ENCODE measurements around the gene NOTCH2.

NOTCH2 gene

DNA sequence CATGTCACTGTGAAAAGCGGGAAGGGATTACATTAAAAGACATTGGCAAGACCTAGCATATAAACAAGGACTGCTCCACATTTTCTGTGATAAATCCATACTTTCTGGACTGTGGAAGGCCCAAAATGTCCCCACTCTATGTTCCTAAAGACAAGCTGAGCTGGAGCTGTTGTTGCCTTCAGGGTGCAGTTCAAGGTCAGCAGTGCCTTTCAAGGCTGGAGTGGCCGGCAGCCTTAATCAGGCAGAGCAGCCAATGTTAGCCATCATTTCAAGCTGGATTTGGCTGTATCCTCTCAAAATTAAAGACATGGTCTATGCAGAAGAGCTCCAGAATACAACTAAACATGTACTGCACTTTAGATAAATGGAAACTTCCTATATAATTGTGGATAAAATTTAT, 102.8 kb downstream of the NOTCH2 start:
- no peak overlapping the region for H3K4me3 ChIP-seq (ENCODE audit: severe bottlenecking)
- H3K27ac ChIP-seq (ENCODE audit: poor library complexity, severe bottlenecking) = no peak overlapping the region
- no peak for DNase-seq (ENCODE audit: low spot score)
- TF ChIP-seq, protein P1, sequence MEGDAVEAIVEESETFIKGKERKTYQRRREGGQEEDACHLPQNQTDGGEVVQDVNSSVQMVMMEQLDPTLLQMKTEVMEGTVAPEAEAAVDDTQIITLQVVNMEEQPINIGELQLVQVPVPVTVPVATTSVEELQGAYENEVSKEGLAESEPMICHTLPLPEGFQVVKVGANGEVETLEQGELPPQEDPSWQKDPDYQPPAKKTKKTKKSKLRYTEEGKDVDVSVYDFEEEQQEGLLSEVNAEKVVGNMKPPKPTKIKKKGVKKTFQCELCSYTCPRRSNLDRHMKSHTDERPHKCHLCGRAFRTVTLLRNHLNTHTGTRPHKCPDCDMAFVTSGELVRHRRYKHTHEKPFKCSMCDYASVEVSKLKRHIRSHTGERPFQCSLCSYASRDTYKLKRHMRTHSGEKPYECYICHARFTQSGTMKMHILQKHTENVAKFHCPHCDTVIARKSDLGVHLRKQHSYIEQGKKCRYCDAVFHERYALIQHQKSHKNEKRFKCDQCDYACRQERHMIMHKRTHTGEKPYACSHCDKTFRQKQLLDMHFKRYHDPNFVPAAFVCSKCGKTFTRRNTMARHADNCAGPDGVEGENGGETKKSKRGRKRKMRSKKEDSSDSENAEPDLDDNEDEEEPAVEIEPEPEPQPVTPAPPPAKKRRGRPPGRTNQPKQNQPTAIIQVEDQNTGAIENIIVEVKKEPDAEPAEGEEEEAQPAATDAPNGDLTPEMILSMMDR (IDR thresholded peaks at IDR 0.05; ENCODE audit: poor library complexity, severe bottlenecking) = no peak
- no peak for ATAC-seq (ENCODE audit: low read depth)
- no peaks in the 10 kb centered on the region for H3K9me3 ChIP-seq (ENCODE audit: severe bottlenecking)
- no peaks in the 10 kb centered on the region for H3K27me3 ChIP-seq (ENCODE audit: insufficient read depth, poor library complexity, severe bottlenecking)
- peaks cover 56% of the 10 kb centered on the region for H3K36me3 ChIP-seq (ENCODE audit: low read depth)
- H3K4me1 ChIP-seq (ENCODE audit: insufficient read depth, poor library complexity, severe bottlenecking) = no peaks in the 10 kb centered on the region

DNA sequence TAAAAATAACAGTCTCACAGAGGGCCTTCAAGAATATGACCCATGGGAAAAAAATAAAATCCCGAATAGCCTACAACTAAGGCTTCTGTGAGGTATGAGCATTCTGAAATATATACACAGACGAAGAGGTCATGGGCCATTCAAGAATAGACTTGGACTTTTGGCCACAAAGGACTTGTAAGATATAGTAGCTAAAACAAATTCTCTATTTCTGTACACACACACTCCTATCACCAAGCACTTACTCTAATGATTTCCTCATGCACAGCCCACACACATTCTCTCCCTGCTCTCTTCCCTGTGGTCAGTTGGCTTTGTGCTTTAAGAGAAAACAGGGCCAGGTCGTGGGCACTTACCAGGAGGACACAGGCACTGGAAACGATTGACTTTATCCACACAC, 103.4 kb downstream of the NOTCH2 start:
- ATAC-seq (ENCODE audit: low read depth) (no peak), DNase-seq (ENCODE audit: low spot score) (no peak)
- Histone ChIP-seq H3K4me1 (ENCODE audit: insufficient read depth, poor library complexity, severe bottlenecking) (no peaks in the 10 kb centered on the region), H3K27me3 (ENCODE audit: insufficient read depth, poor library complexity, severe bottlenecking) (no peaks in the 10 kb centered on the region), H3K27ac (ENCODE audit: poor library complexity, severe bottlenecking) (no peak overlapping the region), H3K9me3 (ENCODE audit: severe bottlenecking) (no peaks in the 10 kb centered on the region), H3K4me3 (ENCODE audit: severe bottlenecking) (no peak overlapping the region), H3K36me3 (ENCODE audit: low read depth) (peaks cover 56% of the 10 kb centered on the region)
- TF ChIP-seq, protein P1 (IDR thresholded peaks at IDR 0.05; ENCODE audit: poor library complexity, severe bottlenecking) = no peak

DNA sequence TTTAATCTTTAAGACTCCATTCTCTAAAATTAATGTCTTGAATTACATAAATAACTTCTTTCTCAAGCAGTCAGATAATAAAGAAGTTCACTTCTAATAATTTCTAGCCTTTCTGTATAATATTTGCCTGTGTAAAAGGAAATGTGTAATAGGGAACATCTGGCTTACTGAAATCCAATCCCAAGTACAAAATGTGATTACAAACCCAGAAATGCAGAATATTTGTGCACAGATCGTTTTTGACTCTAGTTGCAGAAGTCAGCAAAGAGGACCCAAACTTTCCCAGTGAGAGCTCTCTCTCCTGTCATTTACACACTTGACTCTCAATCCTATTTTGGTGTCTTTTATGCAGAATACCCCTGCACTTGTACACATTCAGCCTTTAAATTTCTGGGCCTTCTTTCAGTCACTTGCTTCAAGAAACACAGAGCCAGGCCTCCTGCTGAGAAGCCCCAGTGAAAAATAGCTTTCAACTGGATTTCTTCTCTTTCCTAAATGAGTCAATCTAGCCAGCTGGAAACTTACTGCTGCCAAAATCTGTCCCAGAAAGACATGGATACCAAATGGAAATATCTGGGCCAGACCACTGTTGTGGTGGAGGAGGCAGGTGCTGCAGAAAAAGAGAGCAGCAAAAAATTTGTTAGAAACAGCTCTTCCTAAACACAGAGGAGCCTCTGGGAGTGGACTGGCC, 104.6 kb downstream of the NOTCH2 start:
- Histone ChIP-seq H3K9me3 (ENCODE audit: severe bottlenecking) (no peaks in the 10 kb centered on the region), H3K36me3 (ENCODE audit: low read depth) (peaks cover 56% of the 10 kb centered on the region), H3K27me3 (ENCODE audit: insufficient read depth, poor library complexity, severe bottlenecking) (no peaks in the 10 kb centered on the region), H3K27ac (ENCODE audit: poor library complexity, severe bottlenecking) (no peak overlapping the region), H3K4me3 (ENCODE audit: severe bottlenecking) (no peak overlapping the region), H3K4me1 (ENCODE audit: insufficient read depth, poor library complexity, severe bottlenecking) (no peaks in the 10 kb centered on the region)
- TF ChIP-seq, protein P1 (IDR thresholded peaks at IDR 0.05; ENCODE audit: poor library complexity, severe bottlenecking) = no peak
- DNase-seq (ENCODE audit: low spot score) = no peak
- ATAC-seq (ENCODE audit: low read depth) = no peak

DNA sequence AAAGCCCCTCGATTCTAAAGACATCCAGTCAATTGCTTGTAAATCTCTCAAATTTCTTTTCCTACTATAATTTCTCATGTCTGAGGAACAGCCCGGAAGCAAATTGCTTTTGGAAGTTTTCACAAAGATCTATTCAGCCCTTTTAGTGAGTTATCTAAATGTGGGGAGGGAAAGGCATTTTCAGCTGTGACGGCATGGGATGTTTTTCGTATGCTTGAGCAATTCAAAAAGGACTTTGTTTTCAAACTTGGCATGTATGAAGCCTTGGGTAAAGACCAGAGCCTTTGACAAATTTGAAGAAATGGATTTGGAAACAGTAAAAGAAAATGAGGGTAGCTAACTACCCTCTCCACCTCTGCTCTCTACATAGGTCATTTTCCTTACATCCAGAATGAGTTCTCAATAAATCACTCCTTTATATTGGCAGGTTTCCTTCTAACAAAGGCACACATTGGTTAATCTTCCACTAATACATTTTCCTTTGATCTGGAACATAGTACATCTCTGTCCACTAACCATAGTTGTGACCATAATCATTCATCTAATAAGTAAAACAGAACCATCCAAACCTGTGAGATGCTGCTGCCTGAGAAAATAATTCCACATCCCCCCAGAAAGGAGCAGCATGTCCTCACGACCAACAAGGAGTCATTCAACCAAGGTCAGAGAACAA, 107.0 kb downstream of the NOTCH2 start:
- Histone ChIP-seq H3K4me3 (ENCODE audit: severe bottlenecking) (no peak overlapping the region), H3K27me3 (ENCODE audit: insufficient read depth, poor library complexity, severe bottlenecking) (no peaks in the 10 kb centered on the region), H3K36me3 (ENCODE audit: low read depth) (peaks cover 47% of the 10 kb centered on the region), H3K4me1 (ENCODE audit: insufficient read depth, poor library complexity, severe bottlenecking) (no peaks in the 10 kb centered on the region), H3K9me3 (ENCODE audit: severe bottlenecking) (no peaks in the 10 kb centered on the region), H3K27ac (ENCODE audit: poor library complexity, severe bottlenecking) (no peak overlapping the region)
- ATAC-seq (ENCODE audit: low read depth) = no peak
- no peak for DNase-seq (ENCODE audit: low spot score)
- TF ChIP-seq, protein P1 (IDR thresholded peaks at IDR 0.05; ENCODE audit: poor library complexity, severe bottlenecking) = no peak

DNA sequence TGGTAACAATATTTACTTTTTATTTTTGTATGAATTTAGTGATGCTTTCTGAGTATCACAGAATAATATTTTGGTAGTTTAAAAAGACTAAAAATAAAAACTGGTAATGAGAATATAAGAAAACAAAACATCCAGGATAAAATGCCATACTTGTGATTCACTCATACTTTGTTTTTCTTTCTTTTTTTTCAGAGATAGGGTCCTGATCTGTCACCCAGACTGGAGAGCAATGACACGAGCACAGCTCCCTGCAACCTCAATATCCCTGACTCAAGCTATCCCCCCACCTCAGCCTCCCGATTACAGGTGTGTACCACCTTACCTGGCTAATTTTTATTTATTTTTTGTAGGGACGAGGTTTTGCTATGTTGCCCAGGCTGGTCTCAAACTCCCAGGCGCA, 109.0 kb downstream of the NOTCH2 start:
- H3K9me3 ChIP-seq (ENCODE audit: severe bottlenecking) = no peaks in the 10 kb centered on the region
- no peak overlapping the region for H3K4me3 ChIP-seq (ENCODE audit: severe bottlenecking)
- ATAC-seq (ENCODE audit: low read depth) = no peak
- no peaks in the 10 kb centered on the region for H3K27me3 ChIP-seq (ENCODE audit: insufficient read depth, poor library complexity, severe bottlenecking)
- no peaks in the 10 kb centered on the region for H3K4me1 ChIP-seq (ENCODE audit: insufficient read depth, poor library complexity, severe bottlenecking)
- no peak overlapping the region for H3K27ac ChIP-seq (ENCODE audit: poor library complexity, severe bottlenecking)
- DNase-seq (ENCODE audit: low spot score) = no peak
- TF ChIP-seq, protein P1 (IDR thresholded peaks at IDR 0.05; ENCODE audit: poor library complexity, severe bottlenecking) = no peak
- H3K36me3 ChIP-seq (ENCODE audit: low read depth) = peaks cover 31% of the 10 kb centered on the region
